OCI-M1 (cell line): ENCODE data around the gene GPT2.
A peak's percentile ranks its signal among the peaks of the same experiment; 100 is the strongest.

Experiments used
- DNase-seq: peaks from one replicate; lab custom pipeline; 2025; lab: John Stamatoyannopoulos, UW

The GPT2 gene, protein sequence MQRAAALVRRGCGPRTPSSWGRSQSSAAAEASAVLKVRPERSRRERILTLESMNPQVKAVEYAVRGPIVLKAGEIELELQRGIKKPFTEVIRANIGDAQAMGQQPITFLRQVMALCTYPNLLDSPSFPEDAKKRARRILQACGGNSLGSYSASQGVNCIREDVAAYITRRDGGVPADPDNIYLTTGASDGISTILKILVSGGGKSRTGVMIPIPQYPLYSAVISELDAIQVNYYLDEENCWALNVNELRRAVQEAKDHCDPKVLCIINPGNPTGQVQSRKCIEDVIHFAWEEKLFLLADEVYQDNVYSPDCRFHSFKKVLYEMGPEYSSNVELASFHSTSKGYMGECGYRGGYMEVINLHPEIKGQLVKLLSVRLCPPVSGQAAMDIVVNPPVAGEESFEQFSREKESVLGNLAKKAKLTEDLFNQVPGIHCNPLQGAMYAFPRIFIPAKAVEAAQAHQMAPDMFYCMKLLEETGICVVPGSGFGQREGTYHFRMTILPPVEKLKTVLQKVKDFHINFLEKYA

DNA sequence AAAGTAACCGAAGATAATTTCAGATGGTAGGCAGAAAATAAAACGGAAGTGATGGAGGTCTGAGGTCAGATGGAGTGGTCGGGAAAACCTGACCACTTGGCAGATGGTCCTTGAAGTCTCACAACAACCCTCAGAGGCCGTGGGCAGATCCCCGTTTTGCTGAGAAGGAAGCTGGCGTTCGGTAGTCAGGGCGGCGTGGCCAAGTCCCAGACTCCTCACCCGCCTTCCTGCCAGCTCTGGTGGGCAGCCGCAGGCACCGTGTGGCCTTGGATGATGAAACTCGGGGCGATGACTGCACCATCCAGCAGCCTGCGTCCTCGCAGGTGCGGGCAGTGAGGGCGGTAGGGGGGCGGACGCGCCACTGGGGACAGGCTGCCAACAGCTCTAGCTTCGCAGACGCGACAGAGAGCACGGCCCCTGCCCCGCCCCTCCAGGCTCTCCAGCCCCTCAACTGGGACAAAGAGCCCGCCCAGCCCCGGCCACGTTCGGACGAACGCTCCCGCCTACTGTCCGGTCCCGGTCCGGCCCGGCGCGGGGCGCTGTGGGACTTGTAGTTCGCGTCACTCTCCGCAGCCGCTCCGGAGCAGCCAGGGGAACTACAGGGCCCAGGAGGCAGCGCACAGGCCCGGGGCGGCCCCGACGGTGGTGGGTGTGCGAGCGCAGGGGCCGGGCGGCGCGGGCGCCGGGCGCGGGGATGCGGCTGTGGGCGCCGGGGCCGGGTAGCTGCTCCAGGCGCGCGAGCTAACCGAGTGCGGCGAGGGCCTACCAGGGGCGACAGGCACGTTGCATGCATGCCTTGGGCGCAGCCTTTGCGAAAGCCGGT, at the start of gene GPT2:
GPT2 (plus strand) TSS at position 673 of the 823 bp plus-strand sequence. CDS start 354 bp downstream, outside the sequence.
- DNase-seq: peak; percentile 93

GRCh38 chr16:46836534-46837530, 47.3 kb upstream of the GPT2 start:
- no peak for DNase-seq

DNA sequence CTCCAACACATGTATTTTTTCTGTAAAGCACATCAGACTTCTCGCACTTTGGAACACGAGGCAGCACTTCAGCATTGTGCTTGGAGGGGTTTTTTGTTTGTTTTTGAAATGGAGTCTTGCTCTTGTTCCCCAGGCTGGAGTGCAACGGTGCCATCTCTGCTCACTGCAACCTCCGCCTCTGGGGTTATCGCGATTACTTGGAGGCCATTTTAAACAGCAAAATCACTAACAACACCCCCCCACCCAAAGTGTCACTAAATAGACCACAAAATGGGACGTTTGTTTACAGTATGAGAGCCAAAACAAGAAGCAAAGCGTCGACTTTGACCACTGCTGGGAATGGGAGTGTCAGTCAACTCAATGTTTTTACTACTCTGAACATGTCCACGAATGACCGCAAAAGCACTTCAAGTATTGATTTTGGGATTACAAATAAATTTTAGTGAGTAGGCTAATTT, 44.1 kb upstream of the GPT2 start:
- no peak for DNase-seq

- no peak for DNase-seq
Observed at GRCh38 chr16:46842192-46842895, 41.8 kb upstream of the GPT2 start.

DNA sequence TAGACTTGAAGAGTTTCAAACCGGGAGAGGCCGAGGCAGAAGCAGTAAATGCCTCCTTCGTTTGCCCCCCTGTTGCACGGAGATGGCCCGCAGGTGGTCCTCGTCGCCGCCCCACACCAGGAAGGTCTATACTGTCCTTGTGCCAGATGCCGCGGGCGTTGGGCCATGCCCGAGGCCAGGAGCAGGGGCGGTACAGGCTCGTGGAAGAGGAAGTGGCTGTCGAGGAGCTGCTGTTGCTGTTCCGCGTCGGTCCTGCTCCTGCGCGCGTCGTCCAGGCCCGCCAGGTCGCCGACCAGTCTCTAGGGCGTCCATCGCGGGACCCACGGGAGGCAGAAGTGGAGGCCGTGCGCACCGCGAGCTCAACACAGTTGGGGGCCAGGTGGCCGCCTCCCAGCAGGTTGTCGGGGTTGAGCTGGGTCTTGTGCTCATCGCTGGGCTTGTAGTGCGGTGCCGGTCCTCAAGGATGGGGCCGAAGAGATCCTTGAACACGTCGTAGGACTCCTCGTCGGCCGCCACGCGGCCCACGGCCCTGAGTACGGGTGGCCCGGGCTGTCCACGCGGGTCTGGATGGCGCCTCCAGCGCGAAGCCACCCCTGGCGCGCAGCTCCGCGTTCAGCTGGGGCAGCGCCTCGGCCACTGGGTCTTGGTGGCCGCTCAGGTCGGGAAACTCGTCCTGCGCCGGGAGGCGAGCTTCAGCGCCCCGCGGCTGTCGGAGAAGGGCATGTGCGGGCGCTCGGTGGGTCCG, 40.1 kb upstream of the GPT2 start:
- no peak for DNase-seq

GRCh38 chr16:46844771-46845170, 39.4 kb upstream of the GPT2 start:
- DNase-seq: no peak

DNA sequence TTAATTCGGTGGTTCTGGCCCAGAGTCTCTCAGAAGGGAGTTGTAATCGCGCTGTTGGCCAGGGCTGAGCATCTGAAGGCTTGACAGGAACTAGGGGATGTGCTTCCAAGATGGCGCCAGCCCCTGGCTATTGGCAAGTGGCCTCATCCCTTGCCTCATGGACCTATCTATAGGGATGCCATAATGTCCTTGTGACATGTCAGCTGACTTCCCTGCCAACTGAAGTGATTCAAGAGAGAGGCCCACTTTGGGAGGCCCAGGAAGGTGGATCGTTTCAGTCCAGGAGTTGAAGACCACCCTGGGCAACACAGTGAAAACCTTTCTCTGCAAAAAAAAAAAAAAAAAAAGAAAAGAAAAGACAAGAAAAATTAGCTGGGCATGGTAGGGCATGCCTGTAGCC, 38.2 kb upstream of the GPT2 start:
- no peak for DNase-seq

DNA sequence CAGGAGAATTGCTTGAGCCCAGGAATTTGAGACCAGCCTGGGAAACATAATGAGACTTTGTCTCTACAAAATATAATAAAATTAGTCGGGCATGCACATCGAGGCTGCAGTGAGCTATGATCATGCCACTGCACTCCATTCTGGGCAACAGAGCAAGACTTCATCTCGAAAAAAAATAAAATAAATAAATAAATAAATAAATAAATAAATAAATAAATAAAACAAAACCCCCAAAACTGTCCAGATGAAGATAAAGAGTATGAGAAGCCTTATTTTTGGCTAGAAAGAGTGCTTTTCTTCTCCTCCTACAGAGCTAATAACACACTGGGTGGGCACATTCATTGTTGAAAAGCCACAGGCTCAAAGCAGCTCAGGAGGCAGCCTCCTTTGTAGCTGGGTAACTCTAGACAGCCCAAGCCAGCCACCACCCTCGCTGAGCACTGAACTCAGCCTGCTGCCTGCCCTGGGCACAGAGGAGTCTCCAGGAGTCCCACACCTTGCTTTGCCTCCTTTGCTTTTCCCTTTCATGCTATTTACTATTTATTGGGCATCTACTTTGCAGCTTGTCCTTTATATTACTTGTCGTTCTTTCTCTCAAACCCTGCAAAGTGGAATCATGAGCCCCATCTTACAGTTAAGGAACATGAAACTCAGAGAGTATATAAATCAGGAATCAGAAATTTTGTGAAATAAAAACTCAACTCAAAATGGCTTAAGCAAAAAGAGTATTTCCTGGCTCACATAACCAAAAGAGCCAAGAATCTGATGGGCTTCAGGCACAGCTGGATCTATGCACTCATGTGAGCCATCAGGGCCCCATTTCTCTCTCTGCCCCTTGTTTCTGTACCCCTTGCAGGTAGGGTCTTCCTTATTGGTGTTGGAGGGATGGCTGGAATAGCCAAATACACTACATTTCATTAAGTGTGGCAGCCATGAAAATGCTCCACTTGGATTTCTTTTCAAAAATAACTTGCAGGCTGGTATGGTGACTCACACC, 35.1 kb upstream of the GPT2 start:
- DNase-seq: no peak

DNA sequence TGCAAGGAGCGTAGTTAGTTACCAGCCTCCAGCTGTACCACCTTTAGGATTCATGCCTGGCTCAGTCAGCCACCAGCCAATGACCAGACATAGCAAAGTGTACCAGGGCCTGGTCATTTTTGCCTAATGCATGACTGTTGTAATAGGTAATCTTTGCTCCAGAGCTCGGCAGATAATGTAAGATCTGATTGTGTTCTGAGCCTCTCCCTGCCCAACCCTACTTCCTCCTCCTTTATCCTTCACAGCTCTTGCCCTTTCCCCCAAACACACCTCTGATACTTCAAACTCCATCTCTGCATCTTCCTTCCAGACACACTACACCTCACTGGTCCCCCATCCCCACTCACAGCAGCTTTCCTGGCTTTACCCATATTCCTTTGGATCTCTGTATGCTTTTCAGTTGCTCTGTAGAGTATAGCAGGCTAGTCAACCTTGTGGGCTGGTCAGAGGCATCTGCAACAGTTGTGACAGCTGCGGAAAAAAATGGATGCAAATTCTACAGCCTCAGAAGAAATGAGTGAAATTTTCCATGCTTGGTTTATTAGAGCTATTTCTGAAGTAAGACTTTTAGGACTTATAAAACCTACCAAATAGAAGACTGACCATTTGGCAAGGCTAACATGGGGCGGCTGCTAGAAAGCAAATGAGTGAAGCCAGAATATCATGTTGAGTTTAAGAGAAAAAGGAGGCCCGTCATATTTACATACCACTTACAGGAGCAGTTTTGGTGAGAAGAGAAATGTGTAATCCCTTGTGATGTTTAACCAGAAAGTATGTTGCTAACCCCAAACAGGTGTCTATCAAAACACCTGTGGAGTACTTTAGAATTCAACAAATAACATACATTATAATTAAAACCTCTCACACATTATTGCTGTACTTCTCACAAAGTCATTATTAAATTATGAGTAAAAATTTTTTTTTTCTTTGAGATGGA, 33.3 kb upstream of the GPT2 start:
- no peak for DNase-seq

GRCh38 chr16:46852130-46852529, 32.0 kb upstream of the GPT2 start:
- no peak for DNase-seq

- peak; percentile 71 for DNase-seq
Observed at GRCh38 chr16:46853713-46854443, 30.3 kb upstream of the GPT2 start.

DNA sequence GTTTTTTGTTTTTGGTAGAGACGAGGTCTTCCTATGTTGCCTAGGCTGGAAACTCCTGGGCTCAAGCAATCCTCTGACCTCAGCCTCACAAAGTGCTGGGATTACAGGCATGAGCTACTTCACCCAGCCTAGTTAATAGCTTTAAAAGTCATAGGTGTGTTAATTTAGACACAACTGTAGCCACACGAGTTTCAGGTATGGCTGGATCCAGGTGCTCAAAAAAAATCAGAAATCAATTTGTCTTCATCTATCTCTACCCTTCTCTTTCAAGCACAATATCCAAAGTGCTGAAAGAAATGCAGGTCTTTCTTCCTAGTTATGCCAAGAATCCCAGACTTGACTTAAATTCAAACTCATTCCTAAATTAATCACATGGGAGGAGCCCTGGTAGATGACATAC, 29.3 kb upstream of the GPT2 start:
- no peak for DNase-seq

DNA sequence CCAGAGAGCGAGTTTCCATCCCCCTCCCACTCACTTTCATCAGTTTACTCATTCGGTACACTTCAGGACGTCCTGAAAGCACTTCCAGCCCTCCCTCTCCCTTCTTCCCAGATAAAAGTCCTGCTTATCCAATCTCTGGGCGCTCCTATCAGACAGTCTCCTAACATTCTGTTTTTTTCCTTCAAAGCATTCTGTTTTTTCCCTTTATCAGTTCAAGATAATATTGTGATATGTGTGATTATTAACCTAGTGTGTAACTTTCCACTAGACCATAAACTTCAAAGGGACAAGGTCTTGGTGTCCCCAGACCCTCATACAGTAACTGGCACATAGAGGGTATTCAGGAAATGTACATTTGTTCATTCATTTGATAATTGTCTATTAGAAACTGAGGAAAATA, 28.8 kb upstream of the GPT2 start:
- DNase-seq: no peak

DNA sequence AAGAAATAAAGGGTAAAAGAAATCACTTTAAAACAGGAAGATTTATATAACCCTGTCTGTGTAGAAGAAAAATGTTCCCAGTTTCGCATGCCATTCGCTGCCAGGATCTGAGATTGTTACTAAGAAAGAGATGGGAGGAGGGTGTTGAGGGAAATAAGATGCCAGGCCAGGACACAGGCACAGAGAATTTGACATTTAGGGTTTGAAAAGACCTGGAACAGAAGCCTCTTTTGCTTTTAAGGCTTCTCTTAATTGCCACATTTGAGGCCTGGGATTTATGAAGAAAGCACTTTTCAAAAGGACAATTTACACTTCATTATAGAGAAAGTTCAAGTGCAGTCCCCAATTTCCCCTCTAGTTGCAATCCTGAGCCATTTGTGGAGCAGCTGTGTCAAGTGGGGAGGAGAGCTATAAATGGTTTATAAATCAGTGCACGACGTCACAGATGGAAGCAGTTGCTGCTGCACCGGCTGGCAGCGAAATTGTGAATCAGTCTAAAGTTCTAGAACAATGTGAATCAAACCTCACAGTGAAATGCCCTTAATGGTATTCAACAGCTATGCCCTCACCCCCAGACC, 26.7 kb upstream of the GPT2 start:
- DNase-seq: peak; percentile 18

DNA sequence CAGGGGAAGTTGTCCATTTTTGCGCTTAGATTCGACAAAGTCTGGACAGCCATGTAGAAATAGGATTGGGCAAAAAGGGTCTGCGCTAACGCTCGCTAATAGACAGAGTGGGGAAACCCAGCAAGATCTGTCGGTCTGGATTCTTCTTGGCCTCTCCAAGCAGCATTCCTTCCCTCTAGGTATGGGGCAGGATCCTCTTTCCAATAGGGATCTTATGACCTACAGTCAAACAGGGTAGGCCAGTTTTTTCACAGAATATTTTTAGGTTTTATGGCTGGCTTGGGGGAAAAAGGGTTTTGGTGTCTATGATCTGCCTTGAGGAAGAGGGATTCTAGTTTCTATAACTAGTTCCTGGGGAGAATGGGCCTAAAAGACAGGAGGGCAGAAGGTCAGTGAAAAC, 26.0 kb upstream of the GPT2 start:
- no peak for DNase-seq

GRCh38 chr16:46859719-46860152, 24.4 kb upstream of the GPT2 start:
- DNase-seq: no peak
